Esophagus muscularis mucosa (tissue), 4 donors: Measurements from ENCODE around the gene TAMALIN. TPM values are rescaled to one million over a fixed set of nuclear protein-coding genes. Genes with fewer than 3 reads are reported as not detected.
A peak's percentile ranks its signal among the peaks of the same experiment; 100 is the strongest.

Source experiments
- DNase-seq: peaks from one replicate; pipeline ENCODE4 v3.0.0-alpha.2; 2017; ENCODE audit errors: extremely low spot score
- H3K27ac ChIP-seq, 4 donors: fragments of 200-600 bp; sonication (generic); replicated peaks in 1 of 4; 1 replicate in 3 of 4; 2 replicates in 1 of 4; pipeline ENCODE4 v1.5.1; 2016 to 2019; ENCODE audit warnings: mild to moderate bottlenecking in 1 of 4
- H3K27me3 ChIP-seq, 4 donors: fragments of 200-600 bp; sonication (generic); one replicate each; pipeline versions ENCODE4 v1.5.1 to v1.6.0; 2016 to 2019
- H3K36me3 ChIP-seq, 4 donors: fragments of 200-600 bp; sonication (generic); one replicate each; pipeline ENCODE4 v1.5.1; 2016 to 2019
- H3K4me1 ChIP-seq, 4 donors: fragments of 200-600 bp; sonication (generic); one replicate each; pipeline ENCODE4 v1.5.1; 2016 to 2019
- H3K4me3 ChIP-seq, 4 donors: fragments of 200-600 bp; sonication (generic); 1 replicate in 2 of 4; 2 replicates in 2 of 4; pipeline ENCODE4 v1.5.1; 2016 to 2019; ENCODE audit warnings: mild to moderate bottlenecking in 4 of 4, moderate library complexity in 1 of 4
- H3K9me3 ChIP-seq, 4 donors: fragments of 200-600 bp; sonication (generic); 1 replicate in 3 of 4; 2 replicates in 1 of 4; pipeline ENCODE4 v1.5.1; 2016 to 2019
- CTCF ChIP-seq, 3 experiments: fragments of 200-600 bp in 2 of 3; fragments of 450-650 bp in 1 of 3; sonication (generic) in 2 of 3; IDR thresholded peaks; one replicate each; pipeline ENCODE4 v1.5.1; 2017 to 2019; ENCODE audit warnings: antibody characterized with exemption in 3 of 3, mild to moderate bottlenecking in 2 of 3, moderate library complexity in 1 of 3
- EP300 ChIP-seq: sonication (generic); formaldehyde crosslinking; IDR thresholded peaks from one replicate; pipeline ENCODE4 v1.6.1; 2017; ENCODE audit warnings: antibody characterized with exemption
- POLR2A ChIP-seq: fragments of 450-650 bp; IDR thresholded peaks from one replicate; pipeline ENCODE4 v1.6.1; 2017; ENCODE audit warnings: antibody characterized with exemption, moderate library complexity, mild to moderate bottlenecking, low read depth
- POLR2AphosphoS5 ChIP-seq, 2 donors: sonication (generic); formaldehyde crosslinking; IDR thresholded peaks; one replicate each; pipeline ENCODE4 v1.6.1; 2017; ENCODE audit warnings: antibody characterized with exemption in 2 of 2
- WGBS: methylation state at CpG from one replicate; pipeline ENCODE4 v1.1.5; 2018; 5-methylcytosine and 5-hydroxymethylcytosine counted together
- intact Hi-C: fragments of 100-400 bp; cut with DNase I; formaldehyde crosslinking; loops from one replicate; pipeline ENCODE4 v1.15.1; 2023
- total RNA-seq, 4 donors: library from RNA; depleted of rRNA; stranded (reverse); fragments of >200 nt; gene quantifications; one replicate each; pipeline versions ENCODE4 v1.1.0 to v1.2.1, GENCODE V29; 2016

The TAMALIN gene
- total RNA-seq, 4 donors from 2014 or later: 13.3 to 26.9 (median 18.3) TPM

- H3K27ac ChIP-seq: peak overlapping the region; percentile 76 to 100 (median 96)
- no peaks in the 10 kb centered on the region for H3K27me3 ChIP-seq
- 63% methylated on average over 10 of the region's 12 CpGs for WGBS
- peaks cover 0 to 54% (median 45%) of the 10 kb centered on the region in 4 donors for H3K36me3 ChIP-seq
- H3K4me3 ChIP-seq: no peak overlapping the region
- TF ChIP-seq POLR2A: peak; percentile 29
- TF ChIP-seq POLR2AphosphoS5 (IDR thresholded peaks at IDR 0.05): peak in 1 of 2 donors; percentile 85
- no peak for TF ChIP-seq EP300
- no peak for TF ChIP-seq CTCF (IDR thresholded peaks at IDR 0.05)
- no peak for DNase-seq
- intact Hi-C loops: no loop called here
- peaks cover 24 to 73% (median 55%) of the 10 kb centered on the region in 4 donors for H3K4me1 ChIP-seq
- no peaks in the 10 kb centered on the region for H3K9me3 ChIP-seq
Observed at GRCh38 chr12:52059582-52060497, 53.1 kb downstream of the TAMALIN start.

GRCh38 chr12:52060498-52061177, 53.9 kb downstream of the TAMALIN start:
- peak overlapping the region; percentile 76 to 100 (median 96) for H3K27ac ChIP-seq
- no peaks in the 10 kb centered on the region for H3K9me3 ChIP-seq
- TF ChIP-seq CTCF (IDR thresholded peaks at IDR 0.05) (no peak), EP300 (no peak), POLR2AphosphoS5 (IDR thresholded peaks at IDR 0.05) (no peak), POLR2A (no peak)
- no peak for DNase-seq
- peaks cover 0 to 46% (median 37%) of the 10 kb centered on the region in 4 donors for H3K36me3 ChIP-seq
- H3K4me1 ChIP-seq: peaks cover 20 to 65% (median 48%) of the 10 kb centered on the region in 4 donors
- no peaks in the 10 kb centered on the region for H3K27me3 ChIP-seq
- WGBS: 74% methylated on average over 8 of the region's 14 CpGs
- no peak overlapping the region for H3K4me3 ChIP-seq
- intact Hi-C loops: no loop called here

- Histone ChIP-seq H3K9me3 (no peaks in the 10 kb centered on the region), H3K27ac (peak overlapping the region; percentile 76 to 100 (median 96)), H3K4me1 (peaks cover 13 to 56% (median 38%) of the 10 kb centered on the region in 4 donors), H3K36me3 (peaks cover 0 to 36% (median 27%) of the 10 kb centered on the region in 4 donors), H3K27me3 (no peaks in the 10 kb centered on the region), H3K4me3 (no peak overlapping the region)
- DNase-seq: no peak
- 75% methylated on average over 12 of the region's 12 CpGs for WGBS
- intact Hi-C loops: no loop called here
- peak; percentile 9 to 10 for TF ChIP-seq POLR2AphosphoS5 (IDR thresholded peaks at IDR 0.05)
- no peak for TF ChIP-seq CTCF (IDR thresholded peaks at IDR 0.05)
Observed at GRCh38 chr12:52061470-52062166, 54.9 kb downstream of the TAMALIN start.

- peaks cover 10 to 49% (median 30%) of the 10 kb centered on the region in 4 donors for H3K4me1 ChIP-seq
- H3K27me3 ChIP-seq: no peaks in the 10 kb centered on the region
- TF ChIP-seq POLR2A (no peak), CTCF (IDR thresholded peaks at IDR 0.05) (no peak), EP300 (no peak), POLR2AphosphoS5 (IDR thresholded peaks at IDR 0.05) (no peak)
- H3K9me3 ChIP-seq: no peaks in the 10 kb centered on the region
- H3K4me3 ChIP-seq: no peak overlapping the region
- intact Hi-C loops: no loop called here
- 75% methylated on average over 3 of the region's 6 CpGs for WGBS
- peaks cover 0 to 28% (median 19%) of the 10 kb centered on the region in 4 donors for H3K36me3 ChIP-seq
- peak overlapping the region; percentile 54 to 76 (median 66) for H3K27ac ChIP-seq
- no peak for DNase-seq
Observed at GRCh38 chr12:52062167-52063081, 55.7 kb downstream of the TAMALIN start.
